Breast epithelium (tissue), 4 donors: ENCODE measurements around the gene CDC25A. TPM values are rescaled to one million over a fixed set of nuclear protein-coding genes. Genes with fewer than 3 reads are reported as not detected.

Experiments used
- DNase-seq, 2 donors: peaks; one replicate each; pipeline ENCODE4 v3.0.0-alpha.2; 2019; ENCODE audit warnings: low spot score in 2 of 2
- H3K27ac ChIP-seq, 2 donors: fragments of 200-600 bp; sonication (generic) in 1 of 2; one replicate each; pipeline ENCODE4 v1.5.1; 2016 to 2019; ENCODE audit warnings: mild to moderate bottlenecking in 1 of 2
- H3K27me3 ChIP-seq, 2 donors: fragments of 200-600 bp; sonication (generic) in 1 of 2; one replicate each; pipeline versions ENCODE4 v1.5.1 to v1.6.0; 2017 to 2019; ENCODE audit warnings: control low read depth in 1 of 2, mild to moderate bottlenecking in 1 of 2
- H3K36me3 ChIP-seq: fragments of 200-600 bp; one replicate; pipeline ENCODE4 v1.5.1; 2019
- H3K4me1 ChIP-seq, 2 donors: fragments of 200-600 bp; sonication (generic); one replicate each; pipeline ENCODE4 v1.5.1; 2016 to 2019; ENCODE audit warnings: control low read depth in 1 of 2
- H3K4me3 ChIP-seq, 3 donors: fragments of 200-600 bp; sonication (generic); 1 replicate in 2 of 3; 2 replicates in 1 of 3; pipeline ENCODE4 v1.5.1; 2016 to 2019; ENCODE audit warnings: mild to moderate bottlenecking in 3 of 3, moderate library complexity in 2 of 3
- H3K9me3 ChIP-seq, 2 donors: fragments of 200-600 bp; sonication (generic) in 1 of 2; one replicate each; pipeline ENCODE4 v1.5.1; 2016 to 2019; ENCODE audit warnings: control low read depth in 1 of 2
- POLR2A ChIP-seq: fragments of 450-650 bp; IDR thresholded peaks from one replicate; pipeline ENCODE4 v1.6.1; 2016; ENCODE audit warnings: antibody characterized with exemption, mild to moderate bottlenecking, moderate library complexity
- POLR2AphosphoS5 ChIP-seq, 3 donors: sonication (generic); formaldehyde crosslinking; IDR thresholded peaks; one replicate each; pipeline ENCODE4 v1.6.1; 2017; ENCODE audit warnings: antibody characterized with exemption in 3 of 3
- intact Hi-C: fragments of 100-400 bp; cut with DNase I; formaldehyde crosslinking; loops from one replicate; pipeline ENCODE4 v1.15.1; 2023; ENCODE audit warnings: low total_unique reads
- total RNA-seq, 3 donors: library from RNA; depleted of rRNA; stranded (reverse); fragments of >200 nt; gene quantifications; one replicate each; pipeline ENCODE4 v1.1.0, GENCODE V29; 2016
- TF ChIP-seq, protein P1 (sequence below), 3 donors: fragments of 450-650 bp; IDR thresholded peaks; one replicate each; pipeline ENCODE4 v1.5.1; 2016 to 2017; ENCODE audit warnings: antibody characterized with exemption in 3 of 3, mild to moderate bottlenecking in 3 of 3, moderate library complexity in 3 of 3

CDC25A gene
- total RNA-seq, 3 donors from 2014 or later: 0.80 to 2.6 (median 1.3) TPM

- Histone ChIP-seq H3K27me3 (no peaks in the 10 kb centered on the region), H3K36me3 (no peaks in the 10 kb centered on the region), H3K27ac (no peak overlapping the region), H3K4me1 (peaks cover 0 to 2% of the 10 kb centered on the region in 2 donors), H3K9me3 (no peaks in the 10 kb centered on the region), H3K4me3 (no peak overlapping the region)
- no peak for DNase-seq
- intact Hi-C loops: no loop called here
- no peak for TF ChIP-seq POLR2A
- TF ChIP-seq, protein P1, sequence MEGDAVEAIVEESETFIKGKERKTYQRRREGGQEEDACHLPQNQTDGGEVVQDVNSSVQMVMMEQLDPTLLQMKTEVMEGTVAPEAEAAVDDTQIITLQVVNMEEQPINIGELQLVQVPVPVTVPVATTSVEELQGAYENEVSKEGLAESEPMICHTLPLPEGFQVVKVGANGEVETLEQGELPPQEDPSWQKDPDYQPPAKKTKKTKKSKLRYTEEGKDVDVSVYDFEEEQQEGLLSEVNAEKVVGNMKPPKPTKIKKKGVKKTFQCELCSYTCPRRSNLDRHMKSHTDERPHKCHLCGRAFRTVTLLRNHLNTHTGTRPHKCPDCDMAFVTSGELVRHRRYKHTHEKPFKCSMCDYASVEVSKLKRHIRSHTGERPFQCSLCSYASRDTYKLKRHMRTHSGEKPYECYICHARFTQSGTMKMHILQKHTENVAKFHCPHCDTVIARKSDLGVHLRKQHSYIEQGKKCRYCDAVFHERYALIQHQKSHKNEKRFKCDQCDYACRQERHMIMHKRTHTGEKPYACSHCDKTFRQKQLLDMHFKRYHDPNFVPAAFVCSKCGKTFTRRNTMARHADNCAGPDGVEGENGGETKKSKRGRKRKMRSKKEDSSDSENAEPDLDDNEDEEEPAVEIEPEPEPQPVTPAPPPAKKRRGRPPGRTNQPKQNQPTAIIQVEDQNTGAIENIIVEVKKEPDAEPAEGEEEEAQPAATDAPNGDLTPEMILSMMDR (IDR thresholded peaks at IDR 0.05): no peak
- TF ChIP-seq POLR2AphosphoS5 (IDR thresholded peaks at IDR 0.05): no peak
Observed at GRCh38 chr3:48135552-48136495, 52.4 kb downstream of the CDC25A start.

DNA sequence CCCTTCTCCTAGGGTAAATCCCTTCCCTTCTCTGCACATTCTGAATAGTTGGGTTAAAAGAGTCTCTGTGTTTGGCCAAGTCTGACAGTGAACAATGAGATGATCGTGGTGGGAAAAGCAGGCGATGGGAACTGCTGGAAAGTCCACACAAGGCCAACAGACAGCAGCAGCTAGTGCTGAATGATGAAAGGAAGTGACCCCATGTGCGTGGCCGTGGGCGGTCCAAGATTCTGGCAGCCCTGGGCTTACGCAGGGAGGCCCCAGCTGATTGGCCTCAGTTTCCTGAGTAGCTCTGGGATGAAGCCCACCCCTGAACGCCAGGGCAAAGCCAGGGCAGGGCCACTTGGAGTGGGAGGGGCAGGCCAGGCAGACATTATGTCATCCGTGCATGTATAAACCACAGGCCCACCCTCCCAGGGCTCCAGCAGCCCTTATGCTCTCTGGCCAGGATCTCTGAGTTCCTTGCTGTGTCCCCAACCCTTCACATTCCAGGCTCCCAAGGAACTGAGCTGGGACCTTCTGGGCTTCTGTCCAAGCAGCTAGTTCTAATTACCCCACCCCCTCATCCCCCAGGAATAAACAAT is 57.8 kb downstream of the CDC25A start:
- H3K27me3 ChIP-seq: no peaks in the 10 kb centered on the region
- H3K36me3 ChIP-seq: no peaks in the 10 kb centered on the region
- peak in 1 of 2 donors; percentile 52 for DNase-seq
- intact Hi-C loops: no loop called here
- H3K27ac ChIP-seq: peak overlapping the region; percentile 60 to 91
- H3K4me3 ChIP-seq: no peak overlapping the region
- no peaks in the 10 kb centered on the region for H3K9me3 ChIP-seq
- H3K4me1 ChIP-seq: peaks cover 0 to 6% of the 10 kb centered on the region in 2 donors
- peak in 1 of 3 donors; percentile 30 for TF ChIP-seq POLR2AphosphoS5 (IDR thresholded peaks at IDR 0.05)
- no peak for TF ChIP-seq POLR2A

DNA sequence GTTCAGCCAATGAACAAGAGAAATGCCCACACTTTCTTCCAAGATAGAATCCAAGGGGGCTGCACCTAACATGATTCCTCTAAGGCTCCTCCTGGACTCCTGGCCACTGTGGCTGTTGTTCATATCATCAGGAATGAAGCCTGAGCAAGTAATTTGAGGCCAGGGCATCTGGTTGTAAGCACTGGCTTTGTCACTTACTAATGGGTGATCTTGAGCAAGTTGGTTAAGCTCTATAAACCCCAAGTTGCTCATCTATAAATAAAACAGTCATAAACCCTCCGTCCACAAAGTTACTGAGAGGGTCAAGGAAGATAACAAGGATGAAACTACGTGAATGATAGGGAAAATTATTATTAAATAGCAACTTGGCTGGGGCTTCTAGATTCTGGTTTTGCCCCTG is 58.3 kb downstream of the CDC25A start:
- Histone ChIP-seq H3K27ac (peak overlapping the region; percentile 60 to 91), H3K4me3 (no peak overlapping the region), H3K4me1 (peaks cover 0 to 6% of the 10 kb centered on the region in 2 donors), H3K36me3 (no peaks in the 10 kb centered on the region), H3K27me3 (no peaks in the 10 kb centered on the region), H3K9me3 (no peaks in the 10 kb centered on the region)
- intact Hi-C loops: no loop called here
- no peak for DNase-seq
- TF ChIP-seq POLR2AphosphoS5 (IDR thresholded peaks at IDR 0.05) (no peak), POLR2A (no peak)
- TF ChIP-seq, protein P1 (IDR thresholded peaks at IDR 0.05): no peak

- H3K4me1 ChIP-seq: peaks cover 0 to 6% of the 10 kb centered on the region in 2 donors
- H3K27me3 ChIP-seq: no peaks in the 10 kb centered on the region
- no peak for DNase-seq
- H3K9me3 ChIP-seq: no peaks in the 10 kb centered on the region
- no peaks in the 10 kb centered on the region for H3K36me3 ChIP-seq
- no peak overlapping the region for H3K27ac ChIP-seq
- TF ChIP-seq POLR2A: no peak
- TF ChIP-seq POLR2AphosphoS5 (IDR thresholded peaks at IDR 0.05): no peak
- TF ChIP-seq, protein P1 (IDR thresholded peaks at IDR 0.05): no peak
- no peak overlapping the region for H3K4me3 ChIP-seq
- intact Hi-C loops: no loop called here
Observed at GRCh38 chr3:48128774-48129173, 59.4 kb downstream of the CDC25A start.

DNA sequence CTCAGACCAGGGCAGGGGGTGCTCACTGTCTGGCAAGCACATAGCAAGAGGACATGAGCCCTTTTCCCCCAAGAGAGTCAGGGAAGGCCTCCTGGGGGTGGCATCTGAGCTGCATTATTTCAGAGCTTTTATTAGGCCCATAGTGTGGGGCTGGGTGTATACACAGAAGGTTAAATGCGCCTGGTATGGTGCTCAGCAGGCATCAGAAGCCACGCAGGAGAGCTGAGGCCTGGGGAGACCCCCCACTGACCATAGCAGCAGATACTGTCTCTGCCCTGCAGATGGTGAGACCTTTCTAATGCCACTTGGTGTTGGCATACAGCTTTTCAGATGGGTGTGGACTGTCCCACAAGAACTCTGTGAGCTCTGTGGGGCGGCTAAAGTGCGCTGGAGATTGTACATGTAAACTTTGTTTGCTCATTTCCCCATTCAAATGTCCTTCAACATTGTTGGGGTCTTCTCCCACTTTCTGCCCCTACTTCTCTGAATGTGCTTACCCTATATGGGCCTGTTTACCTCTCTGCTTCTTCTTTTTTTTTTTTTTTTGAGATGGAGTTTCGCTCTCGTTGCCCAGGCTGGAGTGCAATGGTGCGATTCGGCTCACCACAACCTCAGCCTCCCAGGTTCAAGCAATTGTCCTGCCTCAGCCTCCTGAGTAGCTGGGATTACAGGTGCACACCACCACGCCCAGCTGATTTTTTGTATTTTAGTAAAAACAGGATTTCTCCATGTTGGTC is 62.2 kb downstream of the CDC25A start:
- no peak for DNase-seq
- H3K4me1 ChIP-seq: peaks cover 0 to 6% of the 10 kb centered on the region in 2 donors
- H3K27ac ChIP-seq: no peak overlapping the region
- H3K4me3 ChIP-seq: no peak overlapping the region
- intact Hi-C loops: no loop called here
- H3K36me3 ChIP-seq: no peaks in the 10 kb centered on the region
- H3K27me3 ChIP-seq: no peaks in the 10 kb centered on the region
- H3K9me3 ChIP-seq: no peaks in the 10 kb centered on the region
- TF ChIP-seq, protein P1 (IDR thresholded peaks at IDR 0.05): no peak
- TF ChIP-seq POLR2AphosphoS5 (IDR thresholded peaks at IDR 0.05): no peak
- TF ChIP-seq POLR2A: no peak
